ENCODE data around the gene WAS.
"Not testable (repeated sequence)": the region's sequence is repeated elsewhere in the genome, so short reads cannot be mapped to it uniquely, and the experiment has no call there.

GRCh38 chrX:48659686-48660085 lies 23.9 kb upstream of the WAS start:
- TF ChIP-seq CHD2 (IDR thresholded peaks at IDR 0.05; ENCODE audit: low read length, partially characterized antibody); CTCF (IDR thresholded peaks at IDR 0.05); PHF8 (IDR thresholded peaks at IDR 0.05; ENCODE audit: borderline replicate concordance, low read depth); HES2 (IDR thresholded peaks at IDR 0.05): not testable (repeated sequence)

Data from A549 (cell line).